VCaP (cell line): ENCODE measurements around the gene ADGRD1.
A peak's percentile ranks its signal among the peaks of the same experiment; 100 is the strongest.
"Not testable (repeated sequence)": the region's sequence is repeated elsewhere in the genome, so short reads cannot be mapped to it uniquely, and the experiment has no call there.

ENCODE experiments used
- H3K27ac ChIP-seq: fragments of 450-650 bp; 2 replicates; pipeline ENCODE4 v1.5.1; 2017
- CTCF ChIP-seq: fragments of 450-650 bp; conservative IDR thresholded peaks from 2 replicates; pipeline ENCODE4 v1.5.1; 2017; ENCODE audit warnings: mild to moderate bottlenecking, moderate library complexity

Gene ADGRD1

GRCh38 chr12:131115766-131116467 lies 162.2 kb downstream of the ADGRD1 start:
- no peak overlapping the region for H3K27ac ChIP-seq

GRCh38 chr12:131116468-131117117 lies 162.9 kb downstream of the ADGRD1 start:
- TF ChIP-seq CTCF = peak; percentile 88
- no peak overlapping the region for H3K27ac ChIP-seq

More at GRCh38 chr12:131115766-131116467, 162.2 kb downstream of the ADGRD1 start:
- TF ChIP-seq CTCF = no peak

GRCh38 chr12:131117438-131118245 lies 163.9 kb downstream of the ADGRD1 start:
- H3K27ac ChIP-seq = no peak overlapping the region
- TF ChIP-seq CTCF = no peak

GRCh38 chr12:131118371-131118770 lies 164.7 kb downstream of the ADGRD1 start:
- TF ChIP-seq CTCF = no peak
- H3K27ac ChIP-seq = no peak overlapping the region

GRCh38 chr12:131119345-131119744 lies 165.6 kb downstream of the ADGRD1 start:
- H3K27ac ChIP-seq = not testable (repeated sequence)

- no peak for TF ChIP-seq CTCF
- H3K27ac ChIP-seq = no peak overlapping the region
These were observed 166.2 kb downstream of the ADGRD1 start for GRCh38 chr12:131119936-131120335.

GRCh38 chr12:131120831-131121271 lies 167.1 kb downstream of the ADGRD1 start:
- no peak overlapping the region for H3K27ac ChIP-seq
- no peak for TF ChIP-seq CTCF
